GM18507 (cell line): Measurements from ENCODE around the gene CHRNB4.

Experiments used
- DNase-seq: peaks from one replicate; pipeline ENCODE4 v3.0.0; 2011; ENCODE audit warnings: low read depth; ENCODE audit not compliant: insufficient read length; ENCODE audit errors: extremely low spot score
- FAIRE-seq: peaks from 2 replicates; lab custom pipeline; 2011; peaks lifted over from hg19 to GRCh38; lab: Jason Lieb, UNC

The CHRNB4 gene

GRCh38 chr15:78636378-78636859, 4.6 kb downstream of the CHRNB4 start:
- DNase-seq: no peak

GRCh38 chr15:78635346-78635745, 5.7 kb downstream of the CHRNB4 start:
- no peak for FAIRE-seq
- DNase-seq: no peak

More at GRCh38 chr15:78636378-78636859, 4.6 kb downstream of the CHRNB4 start:
- no peak for FAIRE-seq

GRCh38 chr15:78634210-78635145, 6.5 kb downstream of the CHRNB4 start:
- no peak for FAIRE-seq

GRCh38 chr15:78633348-78633747, 7.7 kb downstream of the CHRNB4 start:
- FAIRE-seq: no peak
- DNase-seq: no peak

More at GRCh38 chr15:78634210-78635145, 6.5 kb downstream of the CHRNB4 start:
- DNase-seq: no peak

GRCh38 chr15:78630886-78631633, 9.9 kb downstream of the CHRNB4 start:
- DNase-seq (no peak), FAIRE-seq (no peak)

- DNase-seq: no peak
- no peak for FAIRE-seq
Observed at GRCh38 chr15:78629716-78630065, 11.3 kb downstream of the CHRNB4 start.

- FAIRE-seq (no peak), DNase-seq (no peak)
Observed at GRCh38 chr15:78629031-78629715, 11.8 kb downstream of the CHRNB4 start.

- no peak for FAIRE-seq
- no peak for DNase-seq
Observed at GRCh38 chr15:78628227-78628626, 12.8 kb downstream of the CHRNB4 start.

- FAIRE-seq (no peak), DNase-seq (no peak)
Observed at GRCh38 chr15:78627348-78627747, 13.7 kb downstream of the CHRNB4 start.

GRCh38 chr15:78626381-78626995, 14.5 kb downstream of the CHRNB4 start:
- FAIRE-seq: no peak
- DNase-seq: no peak

- DNase-seq (no peak), FAIRE-seq (no peak)
Observed at GRCh38 chr15:78625606-78626280, 15.3 kb downstream of the CHRNB4 start.

GRCh38 chr15:78624651-78625590, 16.1 kb downstream of the CHRNB4 start:
- no peak for FAIRE-seq
- DNase-seq: no peak

GRCh38 chr15:78623786-78624497, 17.1 kb downstream of the CHRNB4 start:
- DNase-seq: no peak
- no peak for FAIRE-seq

GRCh38 chr15:78621810-78622402, 19.1 kb downstream of the CHRNB4 start:
- DNase-seq (no peak), FAIRE-seq (no peak)

GRCh38 chr15:78620527-78621421, 20.2 kb downstream of the CHRNB4 start, which contains the start of gene CHRNA3:
Gene CHRNA3, minus strand, starts transcription at chr15:78620996. Its CDS starts 202 bp downstream, at chr15:78620794.
- no peak for DNase-seq
- no peak for FAIRE-seq

GRCh38 chr15:78620021-78620526, 20.9 kb downstream of the CHRNB4 start:
- no peak for FAIRE-seq
- no peak for DNase-seq
